OCI-M2 (cell line): ENCODE data around the gene GALNT14.

Experiments used
- DNase-seq: peaks from one replicate; lab custom pipeline; 2025; ENCODE audit not compliant: unreplicated experiment; lab: John Stamatoyannopoulos, UW

Gene GALNT14

DNA sequence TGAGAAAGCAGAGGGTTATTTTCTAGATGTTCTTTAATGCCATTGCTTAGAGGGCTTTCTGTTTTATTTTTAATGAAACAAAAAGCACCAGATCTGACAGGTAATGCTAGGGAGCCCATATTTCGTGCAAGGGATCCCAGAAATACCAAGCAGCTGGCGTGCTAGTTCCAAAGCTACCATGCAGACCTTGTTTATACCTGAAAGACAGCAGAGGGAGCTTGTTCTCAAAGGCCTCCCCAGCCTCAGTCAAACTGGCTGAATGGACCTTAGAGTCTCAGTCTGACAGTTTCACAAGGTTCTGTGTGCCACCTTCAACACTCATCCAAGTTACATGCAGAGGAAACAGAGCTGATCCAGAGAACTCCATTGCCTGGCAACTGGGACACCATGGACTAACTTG lies 48.6 kb downstream of the GALNT14 start:
- DNase-seq, result no peak

DNA sequence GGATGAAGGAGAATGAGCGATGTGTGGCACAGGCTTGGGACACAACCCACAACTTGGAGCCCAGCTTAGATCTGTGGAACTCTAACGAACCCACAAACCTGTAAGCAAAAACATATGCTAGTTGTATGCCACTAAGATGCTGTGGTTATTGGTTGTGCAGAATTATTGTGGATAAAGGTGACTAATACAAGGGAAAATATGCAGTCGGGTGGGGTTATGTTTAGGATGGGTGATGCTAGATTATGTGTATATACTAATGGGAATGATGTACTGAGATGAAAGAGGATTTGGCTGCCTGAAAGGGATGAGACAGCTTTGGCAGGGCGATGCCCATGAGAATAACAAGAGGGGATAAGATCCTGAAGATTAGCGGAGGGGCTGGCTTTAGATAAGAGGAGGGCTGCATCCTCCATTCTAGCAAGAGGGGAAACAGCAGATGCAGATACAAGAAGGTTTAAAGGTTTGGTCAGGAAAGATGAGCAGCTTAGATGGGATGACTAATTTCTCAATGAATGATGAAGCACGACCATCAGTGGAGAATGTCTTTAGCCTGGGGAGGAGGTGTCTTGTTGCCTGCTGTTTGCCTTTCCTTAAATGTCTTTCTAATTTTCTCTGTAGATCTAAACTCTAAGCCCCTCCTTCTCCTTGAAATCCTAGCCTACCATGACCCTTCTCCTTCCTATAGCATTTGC lies 49.6 kb downstream of the GALNT14 start:
- no peak for DNase-seq

DNA sequence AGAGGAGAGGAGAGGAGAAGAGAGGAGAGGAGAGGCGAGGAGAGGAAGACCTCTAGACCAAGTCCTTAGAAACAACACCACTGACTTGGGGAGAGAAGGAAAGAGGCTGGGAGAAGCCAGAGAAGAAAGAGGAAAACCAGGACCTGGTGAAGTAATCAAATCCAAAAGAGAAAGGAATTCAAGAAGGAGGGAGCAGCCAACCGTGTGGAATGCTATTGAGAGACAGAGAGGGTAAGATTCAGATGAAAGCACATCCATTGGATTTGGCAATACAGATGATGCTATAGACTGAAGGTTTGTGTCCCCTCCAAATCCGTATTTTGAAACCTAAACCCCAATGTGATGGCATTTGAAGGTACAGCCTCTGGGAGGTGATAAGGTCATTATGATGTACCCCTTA lies 50.7 kb downstream of the GALNT14 start:
- no peak for DNase-seq

DNA sequence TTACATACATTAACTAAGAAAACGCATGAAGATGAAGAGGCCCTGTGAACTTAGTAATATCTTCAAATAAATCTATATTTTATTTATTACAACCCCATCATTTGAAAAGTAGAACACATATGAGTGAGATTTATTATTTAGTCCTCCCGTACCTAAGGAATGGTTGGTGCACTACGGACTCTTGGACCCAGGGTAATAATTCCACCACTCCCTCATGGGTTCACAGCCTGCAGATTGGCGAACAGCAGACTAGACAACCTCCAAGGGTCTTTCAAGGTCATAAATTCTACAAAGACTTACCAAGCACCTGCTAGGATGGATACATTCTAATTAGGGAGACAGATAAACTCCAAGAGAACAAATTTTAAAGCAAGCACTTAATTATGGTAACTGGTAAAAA lies 51.6 kb downstream of the GALNT14 start:
- DNase-seq, result no peak

DNA sequence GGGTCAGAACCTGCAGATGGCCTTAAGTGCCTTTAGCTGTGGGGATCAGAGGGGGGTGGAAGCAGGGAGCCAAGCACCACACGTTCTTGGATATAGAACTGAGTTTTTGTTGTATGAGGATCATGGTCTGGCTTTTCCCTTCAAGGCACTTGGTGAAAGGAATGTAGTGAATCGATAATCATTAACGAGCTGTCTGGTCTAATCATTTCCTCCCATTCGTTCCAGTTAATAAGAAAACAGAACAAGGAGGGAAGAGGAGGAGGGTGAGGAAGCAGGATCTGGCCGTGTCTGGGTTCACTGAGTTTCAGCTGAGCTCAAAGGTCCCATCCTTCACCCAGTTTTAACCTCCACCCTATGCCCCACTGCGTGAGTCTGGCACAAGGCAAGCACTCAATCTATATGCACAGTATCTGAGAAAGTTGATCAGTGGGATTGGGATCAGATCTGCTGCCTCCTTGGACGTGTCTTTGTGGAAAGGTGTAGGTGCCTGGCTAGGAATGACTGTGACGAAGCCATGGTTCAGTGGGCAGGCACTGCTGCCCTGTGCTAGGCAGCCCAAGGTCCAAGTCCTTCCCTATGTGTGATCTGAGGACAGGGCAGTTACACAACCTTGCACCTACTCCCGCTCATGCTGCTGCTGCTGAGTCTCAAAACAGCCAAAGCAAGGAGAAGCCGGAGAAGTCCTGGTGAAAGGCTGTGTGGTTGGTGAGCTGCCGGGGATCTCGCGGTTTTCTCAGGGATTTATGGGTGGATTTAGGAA lies 54.8 kb downstream of the GALNT14 start:
- DNase-seq, result no peak

DNA sequence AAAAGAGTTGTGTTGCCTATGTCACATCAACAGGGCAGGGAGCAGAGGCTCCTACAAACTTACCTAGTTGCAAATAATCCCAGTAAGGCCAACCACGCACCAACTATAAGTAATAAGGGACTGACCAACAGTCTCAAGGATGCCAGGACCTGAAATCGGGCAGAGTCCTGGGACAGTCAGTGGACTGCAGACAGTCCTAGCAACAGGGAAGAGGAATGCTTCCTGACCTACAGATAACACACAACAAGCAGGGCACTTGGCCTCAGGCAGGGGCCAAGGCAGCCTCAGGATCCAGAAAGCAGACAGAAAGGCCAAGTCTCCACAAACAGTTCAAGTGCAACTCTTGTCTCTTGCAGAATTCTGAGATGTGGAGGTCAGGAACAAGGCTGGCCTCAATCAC lies 56.2 kb downstream of the GALNT14 start:
- DNase-seq, result no peak

DNA sequence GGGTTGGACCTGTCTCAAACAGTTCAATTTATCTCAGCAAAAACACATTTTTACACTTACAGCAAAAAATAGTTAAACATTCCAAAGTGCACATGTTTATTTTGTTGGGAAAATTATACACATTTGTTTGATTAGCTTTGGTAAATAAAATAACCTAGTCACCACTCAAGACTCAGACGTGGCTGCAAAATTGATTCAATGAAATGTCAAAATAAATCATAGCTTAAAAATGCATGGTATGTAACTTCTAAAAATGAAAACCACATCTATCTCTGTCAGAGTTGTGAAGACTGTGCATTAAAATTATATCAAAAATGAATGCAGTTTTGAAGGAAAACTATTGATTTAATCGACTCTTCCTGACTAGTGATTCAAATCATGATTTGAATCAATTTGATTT lies 56.7 kb downstream of the GALNT14 start:
- DNase-seq, result no peak

DNA sequence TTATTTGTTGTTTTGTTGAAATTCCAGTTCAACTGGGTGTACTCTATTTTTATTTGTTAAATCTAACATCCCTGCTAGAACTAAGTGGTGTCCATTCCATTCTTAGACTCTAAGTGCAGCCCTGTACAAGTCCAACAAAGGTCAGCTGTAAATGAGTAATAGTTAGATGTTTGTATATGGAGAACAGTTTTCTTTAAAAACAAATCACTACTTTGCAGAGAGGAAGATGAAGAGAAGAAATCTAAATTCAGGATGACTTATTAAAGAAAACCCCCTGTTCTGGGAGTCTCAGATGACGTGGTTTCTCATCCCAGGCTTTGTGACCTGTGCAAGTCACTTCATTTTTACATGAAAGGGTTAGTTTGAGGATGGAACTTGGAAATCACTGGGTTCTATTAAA lies 57.9 kb downstream of the GALNT14 start:
- no peak for DNase-seq

DNA sequence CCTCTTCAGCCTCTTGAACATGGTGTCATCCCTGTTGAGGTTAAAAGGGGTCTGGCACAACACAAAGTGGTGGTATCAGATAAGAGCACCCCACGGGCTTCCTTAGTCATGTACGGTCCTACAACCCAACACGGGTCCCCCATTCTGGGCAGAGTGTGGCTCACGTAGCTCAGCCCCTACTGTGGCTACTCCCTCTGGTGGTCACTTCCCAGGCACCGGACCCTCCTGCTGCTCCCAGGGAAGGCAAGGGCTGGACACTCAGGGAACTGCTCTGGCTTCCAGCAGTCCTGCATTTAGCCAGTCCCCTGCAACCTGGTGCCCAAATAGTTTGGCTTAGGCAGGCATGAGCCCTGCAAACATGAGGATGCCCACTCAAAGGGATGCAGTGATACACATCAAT lies 58.6 kb downstream of the GALNT14 start:
- no peak for DNase-seq

DNA sequence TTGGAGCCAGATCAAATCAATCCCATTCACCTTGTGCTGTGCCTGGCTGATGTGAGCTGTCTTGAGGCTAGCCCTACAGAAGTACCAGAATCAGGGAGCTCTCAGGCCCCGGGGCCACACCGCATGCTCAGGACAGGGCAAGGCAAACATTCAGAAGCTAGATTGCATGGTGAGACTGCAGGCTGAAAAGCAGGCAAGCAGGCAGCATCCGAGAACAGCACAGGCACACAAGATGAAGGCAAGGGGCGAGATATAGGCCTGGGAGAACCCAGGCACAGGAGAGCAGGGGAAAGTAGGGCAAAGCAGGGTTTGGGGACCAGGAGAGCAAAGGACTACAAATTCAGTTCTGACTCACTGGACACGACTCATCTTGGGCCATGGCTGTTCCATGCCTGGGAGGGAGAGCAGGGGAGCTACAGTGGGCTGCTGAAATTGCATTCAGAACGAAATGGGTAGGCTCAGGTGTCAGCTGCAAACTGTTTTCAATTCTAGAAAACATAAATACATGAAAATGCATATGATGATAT lies 59.6 kb downstream of the GALNT14 start:
- no peak for DNase-seq

DNA sequence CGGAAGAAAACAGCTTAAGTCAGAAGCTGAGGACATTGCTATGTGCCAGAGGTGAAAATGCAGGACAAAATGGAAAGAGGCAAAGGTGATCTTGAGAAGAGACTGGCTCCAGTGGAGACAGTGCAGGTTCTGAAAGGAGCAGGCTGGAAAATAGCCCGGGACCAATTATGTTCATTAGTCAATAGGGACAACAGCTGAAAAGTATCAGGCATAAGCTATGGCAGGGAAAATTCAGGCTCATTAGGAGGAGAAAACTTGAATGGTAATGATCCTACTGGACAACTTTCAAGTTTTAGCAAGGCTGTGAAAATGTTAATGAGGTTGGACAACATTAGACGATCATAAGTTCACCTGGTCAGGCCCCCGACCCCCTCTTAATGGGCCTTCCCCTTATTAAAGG lies 60.2 kb downstream of the GALNT14 start:
- DNase-seq, result no peak

DNA sequence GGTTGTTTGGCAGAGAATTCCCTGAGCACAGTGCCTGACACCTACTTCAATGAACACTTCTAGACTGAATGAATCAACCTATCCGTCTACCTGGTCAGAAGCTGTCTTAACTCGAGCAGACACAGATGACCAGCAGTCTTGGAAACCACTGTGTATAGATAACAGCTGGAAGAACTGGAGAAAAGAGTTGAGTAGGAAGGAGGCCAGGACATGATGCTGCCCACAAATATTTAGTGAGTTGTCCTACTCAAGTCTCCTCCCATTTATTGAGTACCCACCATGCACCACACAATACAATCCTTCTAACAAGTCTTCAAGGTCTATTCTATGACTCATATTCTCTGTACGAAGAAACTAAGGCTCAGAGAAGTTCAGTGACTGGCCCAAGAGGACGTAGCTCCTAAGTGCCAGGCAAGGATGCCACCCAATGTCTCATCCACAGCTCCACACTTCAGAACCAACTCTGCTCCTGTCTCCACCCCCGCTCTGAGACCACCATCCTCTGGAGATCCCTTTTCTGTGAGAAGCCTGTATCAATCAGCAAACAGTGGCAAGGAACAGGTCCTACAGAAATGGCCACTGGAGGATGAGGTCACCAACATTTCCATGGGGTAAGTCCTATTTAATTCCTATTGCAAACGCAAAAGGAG lies 62.2 kb downstream of the GALNT14 start:
- no peak for DNase-seq

DNA sequence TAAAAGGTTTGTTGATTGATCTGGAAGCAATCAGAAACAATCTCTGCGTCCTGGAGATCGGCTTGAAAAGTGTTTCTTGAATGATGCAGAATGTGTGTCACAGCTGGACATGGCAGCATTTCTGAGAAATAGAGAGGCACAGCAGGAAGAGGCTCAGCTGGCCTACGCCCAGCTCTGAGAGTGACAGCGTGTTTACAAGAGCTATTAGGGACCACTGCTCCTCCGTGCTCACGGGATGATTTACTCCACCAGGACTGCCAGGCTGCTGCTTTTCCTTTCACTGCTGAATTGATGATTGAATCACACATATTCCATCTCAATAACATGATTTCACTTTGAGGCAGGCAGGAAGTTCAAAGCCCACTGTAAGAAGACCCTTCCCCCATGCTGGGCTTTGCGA lies 62.8 kb downstream of the GALNT14 start:
- no peak for DNase-seq

DNA sequence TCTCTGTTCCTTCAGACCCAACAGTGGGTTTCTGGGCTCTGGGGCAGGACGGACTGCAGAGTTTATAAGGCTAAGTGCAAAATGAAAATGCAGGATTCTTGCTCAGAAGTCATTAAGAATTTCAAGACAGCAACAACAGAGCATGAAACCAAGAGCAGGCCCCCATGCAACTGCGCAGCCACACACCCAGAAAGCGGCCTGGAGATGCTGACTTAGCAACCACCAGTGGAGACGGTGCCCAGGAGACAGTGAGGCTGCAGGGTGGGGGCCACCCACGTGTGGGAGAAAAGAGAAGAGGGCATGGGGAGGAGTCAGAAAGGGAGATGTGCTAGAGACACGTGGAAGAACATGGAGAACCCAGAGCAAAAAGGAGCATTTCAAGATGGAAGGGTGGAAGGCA lies 66.5 kb downstream of the GALNT14 start:
- no peak for DNase-seq

DNA sequence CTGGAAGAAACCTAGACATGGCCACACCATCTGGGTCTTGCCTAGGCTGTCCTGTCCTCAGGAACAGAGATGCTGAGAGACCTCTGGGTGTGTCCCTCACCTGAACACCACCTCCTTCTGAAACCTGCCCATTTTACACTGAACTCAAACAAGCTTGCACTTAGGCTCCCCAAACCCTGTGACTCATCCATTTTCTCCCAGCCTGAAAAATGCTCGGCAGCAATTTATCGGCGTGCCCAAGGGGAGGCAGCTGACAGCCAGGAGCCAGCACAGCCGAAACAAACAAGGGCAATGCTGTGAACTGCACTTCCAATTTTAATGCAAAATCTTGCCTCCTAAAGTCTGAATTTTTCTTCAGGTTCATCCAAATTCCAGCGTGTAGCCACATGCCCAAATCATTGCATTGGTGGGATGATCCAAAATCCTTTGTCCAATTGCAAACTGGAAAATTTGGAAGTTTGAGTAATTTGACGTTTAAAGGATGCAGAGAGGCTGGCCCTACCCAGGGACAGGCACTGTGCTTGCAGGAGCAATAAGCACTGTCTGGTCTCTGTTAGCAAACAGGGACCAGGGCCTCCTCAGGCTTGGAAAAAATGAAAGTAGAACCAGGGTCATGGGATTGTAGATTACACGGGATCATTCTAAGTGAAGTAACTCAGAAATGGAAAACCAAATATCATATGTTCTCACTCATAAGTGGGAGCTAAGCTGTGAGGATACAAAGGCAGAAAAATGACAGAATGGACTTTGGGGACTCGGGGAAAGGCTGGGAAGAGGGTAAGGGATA lies 67.7 kb downstream of the GALNT14 start:
- no peak for DNase-seq

DNA sequence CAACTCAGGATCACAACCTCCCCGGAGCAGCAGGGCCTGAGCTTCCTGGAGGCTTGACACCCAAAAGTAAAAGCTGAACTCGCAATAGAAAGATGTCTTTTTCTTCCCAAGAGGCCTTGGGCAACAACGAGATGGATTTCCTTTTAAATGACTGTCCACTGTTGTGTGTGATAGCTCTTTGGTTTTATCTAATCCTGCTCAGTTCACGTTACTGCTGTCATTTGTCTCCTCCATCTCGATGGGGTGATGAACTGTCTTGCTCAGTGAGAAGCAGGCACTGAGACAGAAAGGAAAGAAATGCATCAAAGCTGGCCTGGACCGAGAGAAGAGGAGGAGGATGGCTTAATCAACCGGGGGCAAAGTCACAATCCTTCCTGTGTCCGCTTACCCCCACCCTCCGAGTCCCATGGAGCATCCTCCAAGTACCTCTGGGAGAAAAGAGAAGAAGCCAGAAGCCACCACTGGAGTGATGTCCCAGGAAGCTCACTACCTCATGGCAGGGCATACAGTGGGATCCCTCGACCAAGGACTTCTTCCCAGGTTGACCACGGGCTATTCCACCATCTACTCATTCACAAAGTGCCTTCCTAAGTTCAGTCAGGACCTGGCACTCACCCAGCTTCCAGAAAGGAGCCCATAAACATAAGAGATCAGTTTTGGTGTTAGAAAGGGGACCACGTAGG lies 68.5 kb downstream of the GALNT14 start:
- no peak for DNase-seq

DNA sequence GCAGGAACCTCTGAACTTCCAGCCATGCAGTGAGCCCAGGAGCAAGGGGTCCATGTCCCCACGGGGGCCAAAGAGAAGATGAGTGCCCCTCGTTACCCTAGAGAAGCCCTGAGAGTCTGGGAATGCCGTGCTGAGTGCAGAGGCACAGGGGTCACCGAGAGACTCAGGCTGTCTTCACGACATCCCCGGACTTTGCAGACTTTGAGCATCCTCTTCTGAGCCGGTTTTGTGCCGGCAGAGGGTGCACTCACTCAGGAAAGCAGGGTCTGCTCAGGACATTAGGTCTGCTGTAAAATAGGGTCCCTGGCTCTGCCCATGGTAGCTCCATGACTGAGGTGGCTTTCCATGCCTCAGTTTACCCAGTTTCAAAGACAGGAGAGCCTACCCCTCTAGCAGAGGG lies 71.0 kb downstream of the GALNT14 start:
- DNase-seq, result no peak

DNA sequence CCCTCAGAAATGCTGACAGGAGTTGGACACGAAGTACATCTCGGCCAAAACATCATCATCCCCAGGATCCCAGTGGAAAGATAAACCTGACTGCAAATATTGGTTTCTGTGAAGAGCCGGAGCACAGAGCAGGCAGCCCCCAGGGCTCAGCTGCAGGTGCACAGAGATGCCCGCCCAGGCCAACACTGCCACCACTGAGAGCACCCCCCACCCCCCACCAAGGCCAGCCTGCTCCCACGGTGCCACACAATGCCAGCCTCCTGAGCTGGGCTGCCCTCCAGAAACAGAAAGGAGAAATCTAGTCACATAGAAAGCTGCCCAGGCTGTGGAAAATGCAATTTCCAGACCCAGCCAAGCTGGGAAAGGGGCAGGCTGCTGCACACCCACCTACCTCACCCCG lies 71.7 kb downstream of the GALNT14 start:
- no peak for DNase-seq

DNA sequence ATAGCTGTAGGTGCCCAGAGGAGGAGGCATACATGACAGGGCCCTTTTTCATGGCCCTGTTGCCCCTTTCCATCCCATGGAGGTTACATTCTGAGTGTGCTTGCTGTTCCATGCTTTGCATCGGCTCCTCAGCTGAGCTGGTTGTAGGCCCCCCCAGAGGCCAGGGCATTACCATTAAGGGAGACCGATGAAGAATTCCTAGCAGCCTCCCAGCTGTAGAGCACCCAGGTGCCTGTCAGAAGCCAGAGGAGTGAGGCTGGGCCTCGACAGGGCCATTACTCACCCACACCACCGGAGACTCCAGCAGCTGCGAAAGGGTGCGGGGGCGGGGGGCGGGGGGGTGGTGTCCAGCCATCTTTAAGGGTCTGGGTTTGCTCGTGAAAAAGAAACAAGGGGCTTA lies 72.2 kb downstream of the GALNT14 start:
- DNase-seq, result no peak

DNA sequence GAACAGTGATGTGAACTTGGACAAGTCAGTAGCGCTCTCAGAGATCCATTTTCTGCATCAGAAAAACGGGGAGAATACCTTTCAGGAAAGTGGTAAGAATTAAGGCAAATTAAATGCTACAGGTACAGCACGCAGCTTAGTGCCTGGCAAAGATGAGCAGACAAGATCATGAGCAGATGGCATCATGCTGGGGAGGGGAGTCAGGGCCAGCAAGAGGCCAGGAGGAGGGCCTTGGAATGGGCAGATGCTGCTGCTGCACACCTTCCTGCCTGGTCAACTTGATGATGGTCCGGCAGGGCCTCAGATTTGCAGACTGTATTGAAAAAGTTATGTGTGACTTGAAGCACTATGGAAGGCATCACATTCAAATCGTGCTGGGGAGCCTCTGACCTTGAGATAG lies 72.9 kb downstream of the GALNT14 start:
- no peak for DNase-seq

DNA sequence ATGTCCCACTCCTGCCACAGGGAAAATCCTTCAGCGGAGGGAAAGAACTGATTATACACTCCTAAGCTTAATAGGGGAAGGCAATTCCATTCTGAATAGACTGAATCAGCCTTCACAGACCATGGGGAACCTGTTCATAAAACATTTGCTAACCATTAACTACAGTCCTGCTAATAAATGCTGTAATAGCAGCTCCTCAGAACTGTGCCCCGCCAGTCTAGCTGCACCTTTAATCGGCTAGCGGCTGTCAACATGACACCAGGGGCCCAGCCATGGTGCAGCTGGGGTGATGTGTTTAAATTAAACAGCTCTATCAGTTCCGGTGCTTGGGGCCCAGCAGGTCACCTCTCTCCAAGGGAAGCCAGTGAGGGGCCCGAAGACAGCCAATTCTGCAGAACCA lies 77.8 kb downstream of the GALNT14 start:
- no peak for DNase-seq
